NCI-H2107 treated with DMSO at 0.1 percent for 48 hours (cell line): ENCODE measurements around the gene ARMC6.
A peak's percentile ranks its signal among the peaks of the same experiment; 100 is the strongest.

ENCODE experiments used
- DNase-seq: peaks from one replicate; lab custom pipeline; 2025; ENCODE audit not compliant: unreplicated experiment; lab: John Stamatoyannopoulos, UW

ARMC6 gene

GRCh38 chr19:19033426-19034203 lies at the start of gene ARMC6, which contains the start of gene SUGP2:
ARMC6 (plus strand) TSS chr19:19033603; CDS start chr19:19034210, 607 bp downstream.
SUGP2 (minus strand) TSS chr19:19033517; CDS start chr19:19031071, 2,446 bp downstream.
- DNase-seq, result peak; percentile 77

DNA sequence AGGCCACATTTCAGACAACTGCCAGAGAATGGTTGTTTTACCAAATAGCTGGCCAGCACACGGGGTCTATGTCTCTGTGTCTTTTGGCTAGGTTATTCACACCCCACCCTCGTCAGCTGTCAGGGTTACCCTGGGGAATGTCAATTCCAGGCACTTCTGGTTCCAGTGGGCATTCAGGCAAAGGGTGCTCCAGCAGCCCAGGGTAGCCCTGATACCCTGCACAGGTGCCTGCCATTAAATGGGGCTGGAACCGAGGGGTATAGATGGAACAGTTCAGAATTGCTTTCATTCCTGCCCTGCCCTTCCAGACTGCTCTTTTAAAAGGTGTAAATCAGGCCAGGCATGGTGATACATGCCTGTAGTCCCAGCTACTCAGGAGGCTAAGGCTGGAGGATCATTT lies 49.2 kb upstream of the ARMC6 start:
- DNase-seq, result no peak

- DNase-seq, result no peak
Observed at GRCh38 chr19:18985257-18985656, 48.1 kb upstream of the ARMC6 start.

DNA sequence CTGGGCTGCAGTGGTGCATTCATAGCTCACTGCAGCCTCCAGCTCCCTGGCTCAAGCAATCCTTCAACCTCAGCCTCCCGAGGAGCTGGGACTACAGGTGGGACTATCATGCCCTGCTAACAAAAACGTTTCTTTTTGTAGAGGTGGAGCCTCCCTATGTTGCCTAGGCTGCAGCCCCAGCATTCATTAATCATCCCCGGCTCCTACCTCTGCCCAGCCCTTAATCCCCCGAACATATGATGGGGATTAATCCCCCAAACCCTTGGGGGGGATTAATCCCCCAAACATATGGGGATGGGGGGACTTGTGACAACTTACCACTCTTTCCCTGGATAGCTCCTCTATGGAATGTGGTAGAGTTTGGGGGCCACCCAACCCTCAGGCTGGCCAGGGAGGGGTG lies 45.9 kb upstream of the ARMC6 start:
- DNase-seq, result no peak

- DNase-seq, result no peak
Observed at GRCh38 chr19:18989316-18989715, 44.1 kb upstream of the ARMC6 start.

DNA sequence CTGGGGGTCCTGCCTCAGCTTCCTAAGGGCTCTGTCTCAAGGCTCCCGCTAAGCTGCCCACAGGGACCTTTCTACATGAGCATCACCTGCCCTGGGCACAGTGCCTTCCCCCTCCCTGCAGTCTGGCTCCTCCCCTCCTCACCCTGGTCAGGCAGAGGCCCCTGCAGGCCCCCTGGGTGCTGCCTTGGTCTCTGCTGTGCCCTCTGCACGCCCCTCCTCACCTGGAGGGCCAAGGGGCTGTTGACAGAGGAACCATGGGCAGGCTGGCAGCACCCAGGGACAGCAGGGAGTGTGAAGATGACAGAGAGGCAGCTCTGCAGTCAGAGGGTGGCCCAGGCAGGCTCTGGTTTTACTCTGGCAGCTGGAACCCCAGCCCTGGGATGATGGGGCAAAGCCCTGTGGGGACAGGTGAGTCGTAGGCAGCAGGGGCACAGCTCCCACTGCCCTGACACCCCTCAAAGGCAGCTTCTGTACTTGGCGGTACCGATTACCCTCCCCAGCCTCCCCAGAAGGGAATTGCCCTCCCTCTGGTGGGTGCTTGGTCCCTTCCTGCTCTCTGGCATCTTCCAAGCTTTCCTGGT lies 43.2 kb upstream of the ARMC6 start:
- DNase-seq, result no peak

GRCh38 chr19:18991006-18991405 lies 42.4 kb upstream of the ARMC6 start:
- no peak for DNase-seq

DNA sequence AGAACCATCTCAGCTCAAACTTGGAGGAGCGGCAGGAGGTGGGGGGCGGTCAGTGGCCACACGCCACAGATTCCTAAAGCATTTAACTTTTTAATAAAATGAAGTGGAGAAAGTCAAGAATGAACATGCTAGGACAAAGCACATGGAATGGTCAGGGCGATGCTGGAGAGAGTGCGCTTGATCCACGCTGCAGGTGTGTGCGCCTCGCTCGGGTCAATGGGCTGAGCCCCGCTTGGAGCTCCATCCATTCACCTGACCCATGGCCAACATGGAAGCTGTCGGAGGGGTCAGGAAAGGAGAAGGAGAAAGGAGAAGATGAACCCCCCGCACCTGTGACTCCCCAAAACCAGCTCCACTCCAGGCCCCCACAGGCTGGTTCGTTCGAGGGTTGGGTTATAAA lies 41.9 kb upstream of the ARMC6 start:
- DNase-seq, result no peak

DNA sequence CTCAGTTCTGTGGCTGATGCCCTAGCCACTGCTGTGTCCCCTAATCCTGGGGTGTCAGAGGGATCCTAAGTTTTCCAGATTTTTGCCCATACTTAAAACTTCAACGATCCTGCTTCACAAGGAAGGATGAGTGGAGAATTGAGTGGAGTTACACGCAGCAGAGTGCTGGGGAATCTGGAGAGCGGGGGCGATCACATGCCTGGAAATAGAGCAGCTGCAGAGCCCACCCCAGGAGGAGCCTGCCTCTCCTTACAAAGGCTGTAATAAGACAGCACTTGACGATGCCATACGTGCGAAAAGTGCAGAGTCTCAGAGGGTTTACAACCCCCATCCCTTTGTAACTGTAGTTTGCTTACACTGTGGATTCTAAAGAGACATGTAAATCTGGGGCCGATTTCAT lies 40.7 kb upstream of the ARMC6 start:
- DNase-seq, result no peak

GRCh38 chr19:18993115-18993514 lies 40.3 kb upstream of the ARMC6 start:
- DNase-seq, result no peak

- DNase-seq, result no peak
Observed at GRCh38 chr19:18995804-18996241, 37.6 kb upstream of the ARMC6 start.

- no peak for DNase-seq
Observed at GRCh38 chr19:18996351-18996750, 37.1 kb upstream of the ARMC6 start.

- no peak for DNase-seq
Observed at GRCh38 chr19:18996796-18997394, 36.5 kb upstream of the ARMC6 start.

DNA sequence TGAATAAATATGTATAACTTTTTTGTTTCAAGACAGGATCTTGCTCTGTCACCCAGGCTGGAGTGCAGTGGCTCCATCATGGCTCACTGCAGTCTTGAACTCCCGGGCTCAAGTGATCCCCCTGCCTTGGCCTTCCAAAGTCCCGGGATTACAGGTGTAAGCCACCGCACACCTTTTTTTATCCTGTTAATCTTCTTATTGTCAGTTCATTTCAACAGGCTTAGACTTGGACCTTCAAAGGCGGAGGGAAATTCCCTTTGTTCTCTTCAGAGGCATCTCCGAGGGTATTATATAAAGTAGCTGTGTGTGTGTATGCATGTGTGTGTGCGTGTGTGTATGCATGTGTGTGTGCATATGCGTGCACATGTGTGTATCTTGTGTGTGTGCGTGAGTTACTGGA lies 35.1 kb upstream of the ARMC6 start:
- DNase-seq, result no peak

GRCh38 chr19:18999016-18999758 lies 34.2 kb upstream of the ARMC6 start:
- no peak for DNase-seq

DNA sequence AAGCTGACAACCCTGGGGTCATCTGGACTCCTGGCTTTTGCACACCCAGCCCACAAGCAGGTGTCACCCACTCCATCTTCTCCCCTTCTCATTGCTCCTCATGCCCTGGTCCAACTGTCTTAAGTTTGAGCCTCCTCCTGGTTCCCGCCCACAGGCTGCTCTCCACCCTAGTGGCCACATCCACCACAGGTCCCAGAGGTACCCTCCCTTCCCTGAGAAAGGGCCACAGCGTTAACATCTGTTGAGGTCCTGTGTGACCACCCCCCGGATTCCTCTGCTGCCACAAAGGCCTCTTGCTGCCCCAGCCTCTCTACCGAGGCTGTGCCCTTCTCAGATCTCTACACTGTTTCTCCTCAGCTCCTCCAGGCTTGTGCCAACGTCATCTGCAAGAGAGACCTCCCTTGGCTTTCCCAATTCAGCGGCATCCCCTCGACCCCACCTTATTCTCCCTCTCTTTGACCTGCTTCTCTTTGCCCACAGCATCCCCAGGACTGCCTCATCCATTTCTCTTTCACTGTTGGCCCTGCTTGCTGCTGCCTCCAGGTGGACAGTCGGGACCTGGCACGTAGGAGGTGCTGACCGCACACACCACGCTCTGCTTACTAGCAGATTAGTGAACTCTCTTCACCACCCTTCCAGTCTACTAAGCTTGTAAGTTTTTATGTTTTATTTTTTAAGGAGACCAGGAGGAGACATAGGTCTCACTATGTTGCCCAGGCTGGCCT lies 33.3 kb upstream of the ARMC6 start:
- no peak for DNase-seq

DNA sequence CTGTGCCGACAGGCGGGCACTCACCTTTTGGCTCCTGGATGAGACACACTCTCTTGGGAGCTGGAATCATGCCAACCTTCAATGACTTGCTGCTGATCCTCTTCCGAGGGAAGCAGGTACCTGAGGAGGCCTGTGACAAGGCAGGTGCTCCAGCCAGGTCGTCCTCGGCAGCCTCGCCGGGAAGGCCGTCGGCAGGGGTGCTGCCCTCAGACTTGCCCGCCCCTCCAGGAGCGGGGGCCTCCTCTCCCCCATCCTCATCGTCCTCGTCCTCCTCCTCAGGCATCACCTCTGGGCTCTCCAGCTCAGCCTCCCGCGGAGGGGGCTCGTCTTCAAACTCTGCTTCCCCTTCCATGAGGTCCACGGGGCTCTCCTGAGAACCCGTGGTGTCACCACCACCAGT lies 29.3 kb upstream of the ARMC6 start:
- no peak for DNase-seq

DNA sequence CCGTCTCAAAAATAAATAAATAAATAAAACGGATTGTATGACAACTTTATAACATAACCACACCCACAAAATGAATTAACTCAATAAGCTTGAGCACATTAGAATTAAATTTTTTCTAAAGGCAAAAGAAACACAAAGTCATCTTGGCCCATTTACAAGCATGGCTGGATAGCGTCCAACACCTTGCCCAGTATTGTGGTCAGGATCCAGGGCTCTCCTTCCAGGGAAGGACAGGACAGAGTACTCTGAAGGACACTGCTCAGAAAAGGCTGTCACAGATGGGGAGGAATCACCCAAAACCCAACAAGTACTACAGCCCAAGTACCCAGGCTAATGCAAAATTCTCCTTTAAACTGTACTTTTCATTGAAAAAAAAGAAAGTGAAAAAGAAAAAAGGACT lies 27.2 kb upstream of the ARMC6 start:
- DNase-seq, result no peak

- no peak for DNase-seq
Observed at GRCh38 chr19:19009951-19010350, 23.5 kb upstream of the ARMC6 start.

DNA sequence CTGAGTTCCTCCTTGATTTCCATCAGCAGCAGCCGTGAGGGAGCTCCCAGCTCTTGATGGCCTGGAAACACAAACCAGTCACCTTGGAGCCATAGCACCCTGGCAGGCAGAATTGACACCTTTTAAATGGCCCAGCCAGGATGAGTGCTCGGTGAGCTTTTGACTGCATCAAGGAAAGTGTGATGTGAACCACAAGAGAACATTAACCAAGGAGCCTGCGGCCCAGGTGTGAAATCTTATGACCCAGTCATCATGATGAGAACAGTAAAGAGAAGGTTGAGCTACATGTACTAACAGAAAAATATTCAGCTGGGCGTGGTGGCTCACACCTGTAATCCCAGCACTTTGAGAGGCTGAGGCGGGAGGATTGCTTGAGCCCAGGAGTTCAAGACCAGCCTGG lies 22.9 kb upstream of the ARMC6 start:
- DNase-seq, result no peak

GRCh38 chr19:19021115-19021514 lies 12.3 kb upstream of the ARMC6 start:
- no peak for DNase-seq
